HEK293 (cell line): ENCODE measurements around the gene HMCN1.

Experiments used
- ZNF660 ChIP-seq: fragments of 450-650 bp; IDR thresholded peaks from 2 replicates; pipeline ENCODE4 v1.5.1; 2018; ENCODE audit warnings: missing biosample characterization, mild to moderate bottlenecking, missing genetic modification characterization
- TF ChIP-seq, protein P1 (sequence below): fragments of 450-650 bp; formaldehyde crosslinking; IDR thresholded peaks from 2 replicates; pipeline ENCODE4 v1.5.1; 2016; ENCODE audit warnings: missing biosample characterization, missing genetic modification characterization

DNA sequence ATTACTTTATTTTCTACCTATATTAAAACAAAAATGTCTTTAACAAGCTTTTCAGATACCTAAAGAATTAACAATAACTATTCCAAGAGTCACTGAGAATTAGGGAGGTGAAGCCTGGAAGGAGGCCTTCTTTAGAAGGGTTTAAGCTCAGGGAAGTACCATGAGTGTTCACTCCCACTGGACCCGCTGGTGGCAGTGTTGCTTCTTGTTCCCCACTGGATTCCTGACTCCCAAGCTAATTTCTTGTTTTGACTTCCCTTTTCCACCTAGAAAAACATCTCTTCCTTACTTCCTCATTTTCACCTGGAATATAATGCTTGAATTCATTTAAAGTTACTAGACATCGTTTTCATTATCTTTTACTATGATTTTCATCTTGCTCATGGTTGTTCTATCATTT, 264.2 kb downstream of the HMCN1 start:
- no peak for TF ChIP-seq ZNF660
- TF ChIP-seq, protein P1, sequence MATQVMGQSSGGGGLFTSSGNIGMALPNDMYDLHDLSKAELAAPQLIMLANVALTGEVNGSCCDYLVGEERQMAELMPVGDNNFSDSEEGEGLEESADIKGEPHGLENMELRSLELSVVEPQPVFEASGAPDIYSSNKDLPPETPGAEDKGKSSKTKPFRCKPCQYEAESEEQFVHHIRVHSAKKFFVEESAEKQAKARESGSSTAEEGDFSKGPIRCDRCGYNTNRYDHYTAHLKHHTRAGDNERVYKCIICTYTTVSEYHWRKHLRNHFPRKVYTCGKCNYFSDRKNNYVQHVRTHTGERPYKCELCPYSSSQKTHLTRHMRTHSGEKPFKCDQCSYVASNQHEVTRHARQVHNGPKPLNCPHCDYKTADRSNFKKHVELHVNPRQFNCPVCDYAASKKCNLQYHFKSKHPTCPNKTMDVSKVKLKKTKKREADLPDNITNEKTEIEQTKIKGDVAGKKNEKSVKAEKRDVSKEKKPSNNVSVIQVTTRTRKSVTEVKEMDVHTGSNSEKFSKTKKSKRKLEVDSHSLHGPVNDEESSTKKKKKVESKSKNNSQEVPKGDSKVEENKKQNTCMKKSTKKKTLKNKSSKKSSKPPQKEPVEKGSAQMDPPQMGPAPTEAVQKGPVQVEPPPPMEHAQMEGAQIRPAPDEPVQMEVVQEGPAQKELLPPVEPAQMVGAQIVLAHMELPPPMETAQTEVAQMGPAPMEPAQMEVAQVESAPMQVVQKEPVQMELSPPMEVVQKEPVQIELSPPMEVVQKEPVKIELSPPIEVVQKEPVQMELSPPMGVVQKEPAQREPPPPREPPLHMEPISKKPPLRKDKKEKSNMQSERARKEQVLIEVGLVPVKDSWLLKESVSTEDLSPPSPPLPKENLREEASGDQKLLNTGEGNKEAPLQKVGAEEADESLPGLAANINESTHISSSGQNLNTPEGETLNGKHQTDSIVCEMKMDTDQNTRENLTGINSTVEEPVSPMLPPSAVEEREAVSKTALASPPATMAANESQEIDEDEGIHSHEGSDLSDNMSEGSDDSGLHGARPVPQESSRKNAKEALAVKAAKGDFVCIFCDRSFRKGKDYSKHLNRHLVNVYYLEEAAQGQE (tag by site-specific recombination), result no peak
